ENCODE results near the gene TNKS1BP1.
"Not testable (repeated sequence)": the region's sequence is repeated elsewhere in the genome, so short reads cannot be mapped to it uniquely, and the experiment has no call there.

TNKS1BP1 gene

GRCh38 chr11:57288771-57289579 lies 35.8 kb downstream of the TNKS1BP1 start:
- DNase-seq (ENCODE audit: low read depth, low spot score) = peak; percentile 79

- DNase-seq (ENCODE audit: low read depth, low spot score) = no peak
These were observed 36.9 kb downstream of the TNKS1BP1 start for GRCh38 chr11:57287884-57288283.

- peak; percentile 85 for DNase-seq (ENCODE audit: low read depth, low spot score)
These were observed 41.3 kb downstream of the TNKS1BP1 start for GRCh38 chr11:57283231-57283990.

- not testable (repeated sequence) for DNase-seq (ENCODE audit: low read depth, low spot score)
These were observed 43.2 kb downstream of the TNKS1BP1 start for GRCh38 chr11:57281546-57281945.

- DNase-seq (ENCODE audit: low read depth, low spot score) = no peak
These were observed 45.6 kb downstream of the TNKS1BP1 start for GRCh38 chr11:57279116-57279515.

- no peak for DNase-seq (ENCODE audit: low read depth, low spot score)
These were observed 46.0 kb downstream of the TNKS1BP1 start for GRCh38 chr11:57278721-57279095.

- DNase-seq (ENCODE audit: low read depth, low spot score) = peak; percentile 90
These were observed 46.7 kb downstream of the TNKS1BP1 start for GRCh38 chr11:57277845-57278720.

- DNase-seq (ENCODE audit: low read depth, low spot score) = no peak
These were observed 47.6 kb downstream of the TNKS1BP1 start for GRCh38 chr11:57276971-57277675.

GRCh38 chr11:57276169-57276970 lies 48.4 kb downstream of the TNKS1BP1 start:
- no peak for DNase-seq (ENCODE audit: low read depth, low spot score)

GRCh38 chr11:57275582-57275981 lies 49.2 kb downstream of the TNKS1BP1 start:
- DNase-seq (ENCODE audit: low read depth, low spot score) = no peak

- no peak for DNase-seq (ENCODE audit: low read depth, low spot score)
These were observed 49.8 kb downstream of the TNKS1BP1 start for GRCh38 chr11:57274904-57275498.

- DNase-seq (ENCODE audit: low read depth, low spot score) = no peak
These were observed 51.2 kb downstream of the TNKS1BP1 start for GRCh38 chr11:57273448-57274058.

- DNase-seq (ENCODE audit: low read depth, low spot score) = no peak
These were observed 55.2 kb downstream of the TNKS1BP1 start for GRCh38 chr11:57269571-57270021.

GRCh38 chr11:57266157-57266556 lies 58.6 kb downstream of the TNKS1BP1 start:
- no peak for DNase-seq (ENCODE audit: low read depth, low spot score)

GRCh38 chr11:57263351-57263750 lies 61.4 kb downstream of the TNKS1BP1 start:
- peak; percentile 60 for DNase-seq (ENCODE audit: low read depth, low spot score)

GRCh38 chr11:57262157-57262556 lies 62.6 kb downstream of the TNKS1BP1 start:
- no peak for DNase-seq (ENCODE audit: low read depth, low spot score)

- DNase-seq (ENCODE audit: low read depth, low spot score) = no peak
These were observed 63.6 kb downstream of the TNKS1BP1 start for GRCh38 chr11:57260937-57261783.

- no peak for DNase-seq (ENCODE audit: low read depth, low spot score)
These were observed 68.6 kb downstream of the TNKS1BP1 start for GRCh38 chr11:57256119-57256518.

- DNase-seq (ENCODE audit: low read depth, low spot score) = no peak
These were observed 69.1 kb downstream of the TNKS1BP1 start for GRCh38 chr11:57255618-57256017.

Measured in ELF-1 (cell line).